Measurements from ENCODE around the gene PMPCB.

Gene PMPCB

DNA sequence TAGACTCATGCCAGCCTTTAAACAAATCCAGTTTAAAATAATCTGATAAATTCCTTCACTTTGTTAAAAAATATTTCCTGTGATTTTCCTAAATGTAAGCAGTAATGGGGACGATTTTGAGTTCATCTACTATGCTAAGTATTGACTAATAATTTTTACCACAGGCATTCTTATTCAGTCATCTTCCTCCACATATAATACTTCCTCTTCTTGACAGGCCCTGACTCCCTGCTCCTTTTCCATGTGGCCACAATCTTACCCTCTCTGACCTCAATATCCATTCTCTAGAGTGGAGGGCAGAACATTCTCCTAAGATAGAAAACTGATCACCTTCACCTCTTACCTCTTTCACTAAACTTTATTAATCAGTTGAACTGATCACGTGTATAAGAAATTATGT, 39.5 kb downstream of the PMPCB start:
- DNase-seq = no peak

DNA sequence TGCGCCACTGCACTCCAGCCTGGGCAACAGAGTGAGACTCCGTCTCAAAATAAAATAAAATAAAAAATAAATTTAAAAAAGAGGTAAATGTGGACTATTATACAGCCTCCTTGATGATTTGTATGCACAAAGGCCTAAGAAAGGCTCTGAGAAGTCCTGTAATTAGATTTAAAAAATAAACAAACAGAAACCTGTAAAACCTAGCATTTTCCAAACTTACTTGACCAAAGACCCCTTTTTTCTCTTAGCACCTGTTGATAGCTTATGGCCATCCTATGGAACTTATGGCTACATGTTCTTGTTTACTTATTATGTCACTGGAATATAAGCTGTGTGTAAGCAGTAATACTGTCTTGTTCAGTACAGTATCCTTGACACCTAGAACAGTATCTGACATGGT, 41.6 kb downstream of the PMPCB start:
- DNase-seq = no peak

DNA sequence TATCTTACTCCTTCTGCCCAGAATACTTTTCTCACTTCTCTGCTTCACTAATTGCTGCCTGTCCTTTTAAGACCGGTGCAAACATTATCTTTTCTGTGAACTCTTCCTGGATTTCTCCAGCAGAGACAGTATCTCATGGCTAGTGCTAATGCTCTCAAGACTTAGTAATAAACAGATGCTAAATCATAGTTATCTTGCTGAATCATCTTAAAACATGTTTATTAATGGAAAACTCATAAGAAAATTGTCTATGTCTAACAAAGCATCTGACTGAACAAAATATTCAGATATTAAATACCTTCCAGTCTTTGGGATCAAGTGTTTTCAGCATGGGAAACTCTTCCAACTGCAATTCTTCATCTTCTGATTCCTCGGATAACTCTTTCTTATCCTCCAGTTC, 44.2 kb downstream of the PMPCB start:
- DNase-seq = no peak

DNA sequence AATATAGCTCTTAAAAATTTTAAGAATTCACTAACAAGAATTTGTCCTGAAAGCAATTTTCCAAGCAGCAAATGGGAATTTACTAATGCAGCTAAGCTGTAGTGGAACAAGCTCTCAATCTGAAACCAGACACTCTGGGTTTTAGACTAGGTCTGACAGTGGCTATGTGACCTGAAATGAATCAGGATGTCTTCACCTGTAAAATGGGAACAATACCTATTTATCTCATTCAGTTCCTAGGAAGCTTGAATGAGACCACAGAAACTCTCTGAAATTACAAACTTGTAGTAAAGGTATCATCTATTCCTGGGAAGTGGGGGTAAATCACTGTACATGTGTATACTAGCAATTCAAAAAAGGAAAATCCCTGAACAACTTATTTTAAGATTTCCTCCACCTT, 46.1 kb downstream of the PMPCB start:
- DNase-seq = no peak

DNA sequence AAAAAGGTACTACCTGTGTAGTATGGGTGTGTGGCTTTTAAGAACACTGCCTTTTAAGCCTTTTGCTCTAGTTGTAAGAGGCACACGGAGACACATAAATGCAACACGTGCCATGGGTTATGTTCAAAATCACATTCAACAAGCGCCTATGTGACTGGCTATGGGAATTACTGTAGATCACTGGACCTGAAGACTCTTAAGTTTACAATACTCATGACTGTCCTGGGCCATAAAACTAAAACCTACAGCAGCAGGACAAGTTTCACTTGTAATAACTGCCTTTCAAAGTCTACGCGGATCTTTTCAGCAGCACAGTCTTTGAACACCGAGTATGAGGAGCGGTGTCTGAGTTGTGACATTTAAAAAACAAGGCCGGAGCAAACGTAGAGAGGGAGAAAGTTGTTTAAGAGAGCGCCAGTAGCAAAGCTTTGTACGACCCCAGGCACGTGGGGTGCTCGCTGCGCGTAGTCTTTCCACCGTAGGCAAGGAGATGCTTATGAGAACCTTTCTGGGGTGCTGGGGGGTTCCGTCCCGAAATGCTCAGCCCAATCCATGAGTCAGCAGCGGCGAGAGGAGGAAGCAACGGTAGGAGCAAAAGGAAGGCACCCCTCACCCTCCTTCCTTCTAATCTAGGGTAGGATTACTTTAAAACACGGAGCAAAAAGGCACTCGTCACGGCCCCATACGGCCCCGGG, 46.7 kb downstream of the PMPCB start:
- DNase-seq = no peak

DNA sequence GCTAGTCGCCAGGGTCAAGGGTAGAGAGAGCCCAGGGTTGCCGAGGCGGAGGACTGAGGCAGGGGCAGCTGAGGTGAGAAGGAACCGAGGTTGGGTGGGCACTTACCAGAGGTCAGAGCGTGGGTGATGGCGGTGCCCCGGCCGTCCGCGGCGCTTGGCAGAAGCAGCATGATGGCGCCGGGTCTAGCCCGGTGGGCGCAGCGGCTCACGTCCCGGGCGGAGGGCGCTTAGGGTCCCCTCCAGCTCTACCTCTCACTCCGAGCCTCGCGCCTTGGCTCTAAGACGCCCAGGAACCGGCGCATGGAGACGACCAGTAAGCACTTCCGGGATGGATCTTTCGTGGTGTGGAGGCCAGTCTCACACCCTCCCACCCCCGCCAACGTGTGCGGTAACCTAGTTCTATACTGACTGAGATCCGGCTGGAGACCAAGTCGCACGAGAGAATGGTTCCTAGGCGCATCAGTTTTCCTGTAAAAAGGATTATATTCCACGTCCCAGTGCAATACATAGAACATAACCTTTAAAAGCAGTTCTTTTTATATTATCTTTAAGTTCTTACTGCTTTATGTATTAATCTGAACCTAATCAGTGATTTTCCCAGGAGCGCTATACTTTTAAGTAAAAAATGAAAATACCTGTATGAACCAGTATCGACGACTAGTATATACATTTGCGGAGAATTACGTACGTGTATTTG, 47.4 kb downstream of the PMPCB start, which contains the start of gene DNAJC2:
Gene DNAJC2 (minus strand): TSS at position 315 of the 697 bp plus-strand sequence. CDS start 145 bp downstream, at position 170.
- DNase-seq = peak; percentile 72

DNA sequence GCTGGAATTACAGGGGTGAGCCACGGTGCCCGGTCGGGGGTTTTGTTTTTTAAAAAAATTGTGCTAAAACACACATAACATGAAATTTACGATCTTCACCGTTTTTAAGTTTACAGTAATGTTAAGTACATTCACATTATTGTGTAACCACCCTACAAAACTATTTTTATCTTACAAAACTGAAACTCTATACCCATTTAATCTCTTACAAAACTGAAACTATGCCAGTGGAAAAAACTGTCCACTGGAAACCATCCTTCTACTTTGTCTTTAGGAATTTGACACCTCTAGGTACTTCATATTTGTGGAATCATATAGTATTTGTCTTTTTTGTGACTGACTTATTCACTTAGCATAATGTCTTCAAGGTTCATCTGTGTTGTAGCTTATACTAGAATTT, 49.2 kb downstream of the PMPCB start:
- DNase-seq = no peak

DNA sequence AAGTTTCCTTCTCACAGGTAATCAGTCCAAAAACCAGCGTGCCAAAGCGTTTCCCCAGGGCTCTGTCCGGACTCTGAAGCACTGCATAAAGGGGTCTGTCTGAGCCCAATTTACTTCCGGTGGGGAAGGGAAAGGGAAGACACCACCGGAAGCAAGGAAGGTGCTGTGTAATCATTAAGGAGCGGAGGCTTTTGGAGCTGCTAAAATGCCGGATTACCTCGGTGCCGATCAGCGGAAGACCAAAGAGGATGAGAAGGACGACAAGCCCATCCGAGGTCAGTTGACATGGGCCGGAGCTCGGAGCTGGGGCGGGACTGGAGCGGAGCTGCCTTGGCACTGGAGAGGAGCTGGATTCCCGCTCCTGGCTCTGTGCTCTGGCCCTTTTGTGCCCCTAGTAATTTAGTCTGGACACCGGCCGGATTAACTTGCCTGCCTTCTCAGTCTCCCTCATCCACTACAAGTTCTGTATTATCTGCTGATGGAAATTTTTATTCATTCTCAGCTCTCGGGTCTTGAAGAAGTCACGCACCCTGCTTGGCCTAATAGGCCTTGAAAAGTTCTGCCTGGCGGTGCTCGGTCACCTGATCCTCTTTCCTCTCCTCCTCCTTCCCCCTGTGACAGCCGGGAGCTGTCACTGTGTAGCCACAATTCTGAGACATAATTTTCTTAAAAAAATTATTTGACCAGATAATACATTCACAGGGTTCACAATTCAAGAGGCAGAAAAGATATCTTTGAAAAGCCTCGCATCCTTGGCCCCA, 50.5 kb downstream of the PMPCB start, which contains the start of gene PSMC2:
Gene PSMC2 (plus strand): TSS at position 137 of the 761 bp plus-strand sequence. CDS start 69 bp downstream, at position 206.
- peak; percentile 79 for DNase-seq

DNA sequence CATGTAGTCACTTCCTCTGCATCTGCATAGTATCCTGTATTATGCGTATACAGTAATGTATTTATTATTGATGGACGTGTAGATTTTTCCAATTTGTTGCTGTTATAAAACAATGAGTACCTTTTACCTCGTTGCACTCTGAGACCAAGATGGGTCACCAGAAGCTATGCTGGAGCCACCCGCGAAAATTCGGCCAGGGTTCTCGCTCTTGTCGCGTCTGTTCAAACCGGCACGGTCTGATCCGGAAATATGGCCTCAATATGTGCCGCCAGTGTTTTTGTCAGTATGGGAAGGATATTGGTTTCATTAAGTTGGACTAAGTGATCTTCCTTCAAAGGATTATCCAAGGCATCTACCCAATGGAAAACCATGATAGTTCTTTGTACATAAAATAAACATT, 51.2 kb downstream of the PMPCB start:
- DNase-seq = no peak

DNA sequence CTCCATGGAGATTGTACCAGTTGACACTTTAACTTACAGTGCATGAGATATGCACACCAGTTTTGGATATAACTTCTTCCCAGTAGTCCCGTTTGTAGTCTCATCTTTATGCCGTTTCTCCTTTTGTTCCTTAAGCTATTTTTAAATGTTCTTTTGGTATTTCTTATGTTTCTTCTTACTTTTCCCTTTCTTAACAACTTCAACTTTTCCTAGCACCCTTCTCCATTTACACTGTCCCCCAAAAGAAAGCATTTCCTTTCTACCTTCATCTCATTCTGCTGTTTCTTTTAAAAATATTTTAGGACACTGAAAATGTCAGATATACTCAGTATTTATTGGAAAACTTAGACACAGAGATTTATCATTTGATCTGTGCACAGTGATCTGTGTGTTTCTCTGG, 51.7 kb downstream of the PMPCB start:
- DNase-seq = no peak

DNA sequence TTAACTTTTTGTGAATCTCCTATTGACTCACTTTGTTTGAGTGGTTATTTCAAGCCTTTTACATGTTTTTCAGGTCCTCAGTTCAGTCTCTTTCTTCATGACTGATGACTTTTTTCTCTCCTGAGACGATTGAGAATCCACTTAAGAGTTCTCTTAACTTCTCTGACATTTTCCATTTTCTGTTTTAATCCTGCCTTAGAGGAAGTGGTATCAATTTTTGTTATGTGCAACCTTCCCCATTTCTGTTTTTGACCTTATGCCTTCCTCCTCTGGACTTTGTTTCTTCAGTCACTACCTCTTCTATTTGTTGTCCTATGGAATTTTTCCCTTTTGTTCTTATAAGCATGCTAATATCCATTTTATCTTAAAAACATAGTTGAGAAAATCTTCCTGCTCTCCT, 52.6 kb downstream of the PMPCB start:
- DNase-seq = no peak

Measured in NCI-H446 treated with DMSO at 0.1 percent for 48 hours (cell line).